Keratinocyte (primary cell): ENCODE data around the gene THAP10.

Source experiments
- CTCF ChIP-seq, 3 experiments: IDR thresholded peaks in 1 of 3; conservative IDR thresholded peaks in 1 of 3; optimal IDR thresholded peaks in 1 of 3; 2 replicates in 2 of 3; 3 replicates in 1 of 3; pipeline versions ENCODE3 to v1.5.1; 2011; ENCODE audit warnings: low read length in 3 of 3, mild to moderate bottlenecking in 3 of 3, moderate library complexity in 2 of 3, control low read depth in 1 of 3, inconsistent platforms in 1 of 3; ENCODE audit not compliant: insufficient read depth in 2 of 3; ENCODE audit errors: extremely low read depth in 1 of 3
- EZH2 ChIP-seq: IDR thresholded peaks from one replicate; pipeline ENCODE4 v1.6.1; 2012; ENCODE audit warnings: inconsistent platforms, mild to moderate bottlenecking, low read length, moderate library complexity

GRCh38 chr15:70833861-70834765 lies 58.1 kb downstream of the THAP10 start:
- TF ChIP-seq CTCF (optimal IDR thresholded peaks at IDR 0.05 in 1 of 3, IDR thresholded peaks at IDR 0.05 in 1 of 3, conservative IDR thresholded peaks at IDR 0.05 in 1 of 3; ENCODE audit: extremely low read depth in 1 of 3, insufficient read depth in 2 of 3, low read length in 3 of 3) (no peak), EZH2 (no peak)
